Measurements from ENCODE around the gene CHAC2. TPM values are rescaled to one million over a fixed set of nuclear protein-coding genes. Genes with fewer than 3 reads are reported as not detected.

Gene CHAC2
- total RNA-seq, 1 experiment from 2014 or later = 9.6 TPM

- TF ChIP-seq JUN (CRISPR knock-in tag; IDR thresholded peaks at IDR 0.05) = no peak
- no peak for TF ChIP-seq ETV6 (CRISPR knock-in tag; IDR thresholded peaks at IDR 0.05)
- no peak for TF ChIP-seq ZNF263 (CRISPR knock-in tag; IDR thresholded peaks at IDR 0.05; ENCODE audit: low read depth)
- TF ChIP-seq ZNF121 (CRISPR knock-in tag; IDR thresholded peaks at IDR 0.05) = no peak
- no peak for TF ChIP-seq ZNF532 (CRISPR knock-in tag; IDR thresholded peaks at IDR 0.05; ENCODE audit: borderline replicate concordance)
- TF ChIP-seq ZNF425 (CRISPR knock-in tag; conservative IDR thresholded peaks at IDR 0.05) = no peak
- no peak for TF ChIP-seq FOXP4 (CRISPR knock-in tag; IDR thresholded peaks at IDR 0.05)
- no peak for TF ChIP-seq ATF2 (CRISPR knock-in tag; IDR thresholded peaks at IDR 0.05; ENCODE audit: borderline replicate concordance, low read depth)
Observed at GRCh38 chr2:53785366-53785765, 17.8 kb downstream of the CHAC2 start (continued).

- Mint-ChIP-seq H3K36me3 (0 out of 2 replicates have a peak, but pooled peaks cover 5% of the 10 kb centered on the region), H3K4me3 (peak overlapping the region; percentile 98), H3K9me3 (no peaks in the 10 kb centered on the region), H3K27ac (peak overlapping the region; percentile 99), H3K27me3 (ENCODE audit: low read depth) (no peaks in the 10 kb centered on the region), H3K4me1 (peaks cover 44% of the 10 kb centered on the region)
- TF ChIP-seq MAX (CRISPR knock-in tag; IDR thresholded peaks at IDR 0.05) (no peak), E2F4 (CRISPR knock-in tag; IDR thresholded peaks at IDR 0.05; ENCODE audit: borderline replicate concordance, low read depth) (no peak), TP53 (CRISPR knock-in tag; IDR thresholded peaks at IDR 0.05) (no peak), CREB1 (CRISPR knock-in tag; IDR thresholded peaks at IDR 0.05) (no peak), ESRRA (CRISPR knock-in tag; IDR thresholded peaks at IDR 0.05; ENCODE audit: borderline replicate concordance) (no peak), ZNF263 (CRISPR knock-in tag; IDR thresholded peaks at IDR 0.05; ENCODE audit: low read depth) (no peak), MYBL2 (CRISPR knock-in tag; IDR thresholded peaks at IDR 0.05) (no peak), PRDM15 (CRISPR knock-in tag; IDR thresholded peaks at IDR 0.05) (no peak), HMGXB4 (CRISPR knock-in tag; IDR thresholded peaks at IDR 0.05) (no peak)
- POLR2A ChIA-PET = interaction anchor here (1.5 to 1.6 kb wide), 2 partner anchors 10 to 19 kb away, joined by 5 to 11 read pairs; partner anchors contain the start of gene CHAC2
- peak; percentile 4 for ATAC-seq
- CTCF ChIA-PET = interaction anchor here (0.7 kb wide), 1 partner anchor 18 kb away, joined by 3 read pairs; the partner anchor contains the start of gene CHAC2
- DNase-seq (ENCODE audit: low spot score) = no peak
Observed at GRCh38 chr2:53786352-53786704, 18.7 kb downstream of the CHAC2 start.
